Activated T-cell treated with anti-CD3 and anti-CD28 coated beads, Interleukin-2, amount 50 U/mL, for 4 hours (primary cell): ENCODE results near the gene FAM131C. TPM values are rescaled to one million over a fixed set of nuclear protein-coding genes. Genes with fewer than 3 reads are reported as not detected.

Source experiments
- ATAC-seq, 2 donors: fragments of 200-7000 bp; cut with Tn5 transposase; one replicate each; pipeline ENCODE4 v1.10.0; 2021
- DNase-seq: peaks from one replicate; pipeline ENCODE4 v3.0.0-alpha.2; 2020
- H3K27me3 Mint-ChIP-seq: one replicate; pipeline ENCODE4 v1.8.0; 2021; ENCODE audit warnings: low read depth, mixed read lengths
- H3K36me3 Mint-ChIP-seq: one replicate; pipeline ENCODE4 v1.8.0; 2022; ENCODE audit warnings: mixed read lengths; ENCODE audit not compliant: insufficient read depth
- H3K4me1 Mint-ChIP-seq: one replicate; pipeline ENCODE4 v1.8.0; 2021; ENCODE audit warnings: low read depth, mixed read lengths
- H3K4me3 Mint-ChIP-seq: one replicate; pipeline ENCODE4 v1.8.0; 2021; ENCODE audit warnings: mild to moderate bottlenecking, moderate library complexity, mixed read lengths
- H3K9me3 Mint-ChIP-seq: one replicate; pipeline ENCODE4 v1.8.0; 2021; ENCODE audit warnings: mixed read lengths
- total RNA-seq, 3 donors: library from RNA; stranded (reverse); gene quantifications; one replicate each; pipeline ENCODE4 v1.2.1, GENCODE V29; 2021

The FAM131C gene, protein sequence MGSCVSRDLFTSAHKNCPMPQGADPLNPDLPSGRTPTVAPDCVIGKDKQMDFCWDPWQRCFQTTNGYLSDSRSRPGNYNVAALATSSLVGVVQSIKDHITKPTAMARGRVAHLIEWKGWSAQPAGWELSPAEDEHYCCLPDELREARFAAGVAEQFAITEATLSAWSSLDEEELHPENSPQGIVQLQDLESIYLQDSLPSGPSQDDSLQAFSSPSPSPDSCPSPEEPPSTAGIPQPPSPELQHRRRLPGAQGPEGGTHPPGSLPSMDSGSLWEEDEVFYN
- total RNA-seq, result under 1 TPM in 2 of 3 donors, not detected in 1; 0.20 to 0.24 TPM

DNA sequence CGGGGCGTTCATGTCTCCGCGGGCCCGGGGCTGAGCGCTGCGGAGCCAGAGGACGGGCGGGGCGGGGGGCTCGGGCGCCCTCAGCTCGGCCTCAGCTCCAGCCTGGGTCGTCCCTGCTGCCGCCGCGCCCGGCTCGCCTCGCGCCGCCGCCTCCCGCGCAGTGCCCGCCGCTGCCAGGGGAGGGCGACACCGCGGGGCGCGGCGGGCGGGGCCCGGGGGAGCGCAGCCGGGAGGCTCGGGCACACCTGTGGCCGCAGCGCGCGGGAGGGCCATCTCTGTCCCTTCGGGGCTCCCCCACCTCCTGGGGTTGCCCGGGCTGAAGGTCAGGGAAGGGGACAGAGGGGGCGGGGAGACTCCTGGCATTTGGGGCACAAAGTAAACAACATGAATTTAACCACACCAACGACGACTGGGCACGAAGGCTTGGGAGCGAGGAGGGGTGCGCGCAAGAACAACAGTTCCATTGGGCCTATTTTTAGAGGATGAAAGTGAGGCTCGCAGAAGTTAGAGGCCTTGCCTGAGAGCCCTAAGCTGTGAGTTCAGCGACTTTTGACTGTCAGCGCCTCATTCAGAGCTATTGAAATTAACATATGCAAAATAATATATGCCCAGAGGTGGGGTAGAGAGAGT, at the start of gene FAM131C:
Gene FAM131C (minus strand): TSS at position 162 of the 630 bp plus-strand sequence. CDS start 209 bp downstream, outside the sequence.
- DNase-seq (peak; percentile 16), ATAC-seq (peak; percentile 92 to 93)
- H3K36me3 Mint-ChIP-seq, result no peaks in the 10 kb centered on the region
- H3K4me3 Mint-ChIP-seq, result peak within 1 kb of the TSS; percentile 76
- no peaks in the 10 kb centered on the region for H3K9me3 Mint-ChIP-seq
- H3K27me3 Mint-ChIP-seq, result peaks cover 12% of the 10 kb centered on the region
- H3K4me1 Mint-ChIP-seq, result peaks cover 15% of the 10 kb centered on the region

DNA sequence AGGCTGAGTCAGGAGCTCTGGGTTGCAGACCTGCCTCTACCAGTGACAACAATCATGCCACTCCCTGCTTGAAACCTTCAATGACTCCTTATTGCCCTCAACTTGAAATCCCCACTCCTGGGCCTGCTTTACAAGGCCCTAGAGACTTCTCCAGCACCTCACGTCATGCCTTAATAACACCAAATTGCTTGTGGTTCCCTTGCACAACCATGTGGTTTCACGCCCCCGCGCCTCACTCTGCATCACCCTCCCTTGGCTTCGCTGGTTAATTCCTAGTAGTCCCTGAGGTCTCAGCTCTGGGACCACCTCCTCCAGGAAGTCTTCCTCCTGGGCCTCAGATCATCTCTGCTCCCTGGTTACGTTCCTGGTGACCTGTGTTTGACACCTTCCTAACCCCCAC, 49.5 kb upstream of the FAM131C start:
- Mint-ChIP-seq H3K36me3 (no peaks in the 10 kb centered on the region), H3K27me3 (no peaks in the 10 kb centered on the region), H3K9me3 (no peaks in the 10 kb centered on the region), H3K4me3 (no peak overlapping the region), H3K4me1 (peaks cover 11% of the 10 kb centered on the region)
- ATAC-seq (peak; percentile 53 to 82), DNase-seq (peak; percentile 27)

DNA sequence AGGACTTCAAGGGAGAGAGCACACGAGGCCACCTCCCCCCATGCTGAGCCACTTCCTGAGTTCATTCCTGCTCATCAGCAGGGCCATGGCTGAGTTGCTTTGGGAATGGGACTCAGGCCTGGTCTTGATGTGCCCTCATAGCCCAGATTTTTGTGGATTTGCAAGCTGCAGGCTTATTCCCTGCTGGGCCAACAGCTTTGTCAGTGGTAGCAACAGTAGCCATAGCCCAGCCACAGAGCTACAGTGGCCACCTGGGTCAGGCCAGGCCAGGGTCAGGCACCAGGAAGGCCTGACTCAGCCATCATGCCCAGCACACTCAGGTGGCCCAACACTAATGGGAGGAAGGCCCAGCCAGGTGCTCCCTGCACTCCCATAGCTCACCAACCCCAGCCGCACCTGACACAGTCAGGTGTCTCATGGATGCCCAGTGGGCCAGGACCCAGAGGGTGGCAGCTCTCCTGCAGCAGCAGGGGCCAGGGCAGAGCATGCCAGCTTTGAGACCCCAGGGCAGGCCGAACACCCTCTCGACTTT, 49.0 kb upstream of the FAM131C start:
- H3K4me1 Mint-ChIP-seq, result peaks cover 12% of the 10 kb centered on the region
- no peaks in the 10 kb centered on the region for H3K27me3 Mint-ChIP-seq
- H3K4me3 Mint-ChIP-seq, result no peak overlapping the region
- no peaks in the 10 kb centered on the region for H3K36me3 Mint-ChIP-seq
- DNase-seq (no peak), ATAC-seq (no peak)
- H3K9me3 Mint-ChIP-seq, result no peaks in the 10 kb centered on the region

DNA sequence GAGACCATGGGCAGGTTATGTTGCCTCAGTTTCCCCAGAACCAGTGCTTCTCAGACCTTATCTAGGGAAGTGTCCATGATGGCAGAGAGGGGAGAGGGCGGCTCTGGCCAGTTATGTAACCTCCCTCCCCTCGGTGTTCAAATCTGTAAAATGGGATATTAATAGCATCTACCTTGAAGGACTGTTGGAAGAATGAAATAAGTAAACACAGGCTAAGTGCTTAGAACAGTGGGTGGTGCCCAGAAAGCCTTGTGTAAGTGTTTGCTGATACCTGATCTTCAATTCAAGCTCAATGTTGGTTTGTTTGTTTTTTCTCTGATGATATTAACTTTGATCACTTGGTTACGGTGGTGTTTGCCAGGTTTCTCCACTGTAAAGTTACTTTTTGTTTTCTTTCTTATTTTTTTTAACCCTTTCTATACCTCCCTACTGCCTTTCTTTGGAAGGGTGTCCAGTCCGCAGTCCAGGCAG, 47.5 kb upstream of the FAM131C start:
- Mint-ChIP-seq H3K36me3 (no peaks in the 10 kb centered on the region), H3K27me3 (peaks cover 3% of the 10 kb centered on the region), H3K4me1 (peaks cover 13% of the 10 kb centered on the region), H3K4me3 (no peak overlapping the region), H3K9me3 (no peaks in the 10 kb centered on the region)
- ATAC-seq (no peak), DNase-seq (no peak)

DNA sequence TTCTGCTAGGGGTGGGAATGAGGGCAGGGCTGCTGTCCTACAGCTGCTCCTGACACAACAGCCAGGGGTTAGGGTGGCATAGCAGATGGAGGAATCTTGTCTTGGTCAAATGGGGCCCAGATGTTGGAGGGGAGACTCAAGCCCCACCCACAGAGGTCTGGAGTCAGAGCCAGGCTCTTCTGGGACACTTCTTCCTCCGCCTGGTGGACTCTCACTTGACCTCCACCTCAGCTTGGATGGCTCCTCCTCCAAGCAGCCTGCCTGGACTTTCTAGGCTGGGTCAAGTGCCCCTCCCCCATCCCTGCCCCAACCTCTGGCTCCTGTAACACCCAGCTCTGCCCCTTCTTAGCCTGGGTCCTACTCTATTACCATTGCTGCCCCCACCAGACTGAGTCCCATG, 47.0 kb upstream of the FAM131C start:
- H3K4me3 Mint-ChIP-seq, result no peak overlapping the region
- DNase-seq (no peak), ATAC-seq (no peak)
- H3K36me3 Mint-ChIP-seq, result no peaks in the 10 kb centered on the region
- H3K27me3 Mint-ChIP-seq, result peaks cover 3% of the 10 kb centered on the region
- H3K4me1 Mint-ChIP-seq, result peaks cover 13% of the 10 kb centered on the region
- H3K9me3 Mint-ChIP-seq, result no peaks in the 10 kb centered on the region

DNA sequence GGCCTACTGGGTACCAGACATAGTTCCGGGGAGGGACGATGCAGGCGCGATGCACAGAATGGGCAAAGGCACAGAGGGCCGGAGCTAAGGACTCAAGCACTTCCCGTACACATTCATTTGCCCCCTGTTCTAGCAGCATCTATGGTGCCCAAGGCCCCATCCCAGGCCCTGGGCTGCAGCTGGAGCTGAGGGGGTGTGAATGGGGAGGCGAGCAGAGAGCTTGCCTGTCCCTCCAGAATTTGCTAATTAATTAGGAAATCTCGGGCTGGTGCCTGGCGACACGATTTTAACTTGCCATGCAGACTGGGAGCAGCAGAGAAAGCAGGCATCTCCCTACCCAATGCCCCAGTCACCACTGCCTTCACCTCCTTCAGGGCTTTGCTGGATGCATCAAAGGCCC, 46.5 kb upstream of the FAM131C start:
- Mint-ChIP-seq H3K27me3 (peaks cover 3% of the 10 kb centered on the region), H3K4me1 (peaks cover 13% of the 10 kb centered on the region), H3K36me3 (no peaks in the 10 kb centered on the region), H3K9me3 (no peaks in the 10 kb centered on the region), H3K4me3 (no peak overlapping the region)
- DNase-seq, result no peak
- ATAC-seq, result no peak

DNA sequence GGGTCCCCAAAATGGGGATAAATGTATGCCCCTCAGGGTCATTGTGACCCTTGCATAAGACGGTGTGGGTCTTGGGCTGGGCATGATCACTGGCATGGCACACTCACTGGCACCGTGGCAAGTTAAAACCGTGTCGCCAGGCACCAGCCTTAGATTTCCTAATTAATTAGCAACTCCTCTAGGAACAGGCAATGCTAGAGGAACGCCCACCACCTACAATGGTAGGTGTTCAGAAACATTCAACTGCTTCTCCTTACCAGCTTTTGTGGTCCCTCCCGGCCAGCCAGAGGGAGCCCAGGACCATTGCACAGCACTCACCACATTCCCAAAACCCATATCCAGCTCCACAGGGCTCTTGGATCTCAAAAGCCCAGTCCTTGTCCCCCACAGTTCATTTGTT, 46.1 kb upstream of the FAM131C start:
- H3K4me1 Mint-ChIP-seq, result peaks cover 13% of the 10 kb centered on the region
- H3K4me3 Mint-ChIP-seq, result no peak overlapping the region
- no peaks in the 10 kb centered on the region for H3K9me3 Mint-ChIP-seq
- H3K27me3 Mint-ChIP-seq, result peaks cover 3% of the 10 kb centered on the region
- no peaks in the 10 kb centered on the region for H3K36me3 Mint-ChIP-seq
- DNase-seq (no peak), ATAC-seq (no peak)

DNA sequence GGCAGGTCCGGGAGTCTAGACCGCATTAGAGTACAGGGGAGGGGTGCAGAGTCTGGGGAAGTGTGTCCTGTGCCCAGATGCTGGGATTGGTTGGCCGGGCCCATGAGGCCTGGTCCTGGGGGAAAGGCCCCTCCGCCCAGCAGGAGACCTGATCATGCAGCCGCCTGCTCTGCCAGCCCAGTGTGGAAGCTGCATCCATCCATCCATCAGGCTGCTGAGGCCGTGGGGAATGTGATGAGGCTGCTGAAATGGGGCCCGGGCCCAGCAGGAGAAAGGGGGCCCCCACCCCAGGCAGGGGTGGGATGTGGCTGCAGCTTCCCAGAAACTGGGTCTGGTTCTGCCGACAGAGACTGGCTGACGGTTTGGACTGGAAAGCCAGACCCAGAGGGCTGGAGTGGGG, 45.3 kb upstream of the FAM131C start:
- no peak overlapping the region for H3K4me3 Mint-ChIP-seq
- peaks cover 12% of the 10 kb centered on the region for H3K4me1 Mint-ChIP-seq
- ATAC-seq (no peak), DNase-seq (no peak)
- no peaks in the 10 kb centered on the region for H3K9me3 Mint-ChIP-seq
- no peaks in the 10 kb centered on the region for H3K36me3 Mint-ChIP-seq
- peaks cover 3% of the 10 kb centered on the region for H3K27me3 Mint-ChIP-seq

DNA sequence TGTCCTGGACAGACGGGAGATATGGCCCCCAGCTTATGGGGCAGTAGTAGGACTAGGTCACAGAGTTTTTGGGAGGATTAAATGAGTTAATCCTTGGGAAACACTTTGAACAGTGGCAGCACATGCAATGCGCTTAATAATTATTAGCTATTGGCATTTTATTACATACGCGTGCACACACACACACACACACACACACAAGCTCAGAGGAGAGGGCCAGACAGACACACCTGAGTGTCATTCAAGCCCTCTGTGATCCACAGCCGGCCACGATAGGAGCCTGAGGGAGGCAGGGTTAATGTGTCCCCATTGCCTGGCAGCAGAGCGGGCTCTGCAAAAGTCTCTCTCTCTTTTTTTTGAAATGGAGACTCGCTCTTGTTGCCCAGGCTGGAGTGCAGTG, 44.5 kb upstream of the FAM131C start:
- DNase-seq (no peak), ATAC-seq (no peak)
- no peaks in the 10 kb centered on the region for H3K36me3 Mint-ChIP-seq

DNA sequence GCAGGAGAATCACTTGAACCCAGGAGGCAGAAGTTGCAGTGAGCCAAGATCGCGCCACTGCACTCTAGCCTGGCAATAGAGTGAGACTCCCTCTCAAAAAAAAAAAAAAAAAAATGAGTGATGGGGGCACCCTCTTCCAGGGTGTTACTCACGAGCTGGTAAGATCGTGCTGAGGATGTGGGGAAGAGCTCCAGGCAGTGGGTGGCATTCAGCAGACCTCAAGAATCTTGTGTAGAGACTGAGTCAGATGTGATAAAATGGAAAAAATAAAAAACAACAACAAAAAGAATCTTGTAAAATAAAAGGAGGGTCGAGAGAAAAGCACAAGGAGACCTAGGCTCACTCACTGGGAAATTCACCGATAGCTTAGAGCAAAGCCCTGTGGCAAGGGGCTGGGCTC, 43.9 kb upstream of the FAM131C start:
- no peaks in the 10 kb centered on the region for H3K36me3 Mint-ChIP-seq

More for the DNA sequence above, 44.5 kb upstream of the FAM131C start:
- H3K4me1 Mint-ChIP-seq, result peaks cover 6% of the 10 kb centered on the region
- H3K9me3 Mint-ChIP-seq, result no peaks in the 10 kb centered on the region
- H3K4me3 Mint-ChIP-seq, result no peak overlapping the region
- H3K27me3 Mint-ChIP-seq, result peaks cover 3% of the 10 kb centered on the region

DNA sequence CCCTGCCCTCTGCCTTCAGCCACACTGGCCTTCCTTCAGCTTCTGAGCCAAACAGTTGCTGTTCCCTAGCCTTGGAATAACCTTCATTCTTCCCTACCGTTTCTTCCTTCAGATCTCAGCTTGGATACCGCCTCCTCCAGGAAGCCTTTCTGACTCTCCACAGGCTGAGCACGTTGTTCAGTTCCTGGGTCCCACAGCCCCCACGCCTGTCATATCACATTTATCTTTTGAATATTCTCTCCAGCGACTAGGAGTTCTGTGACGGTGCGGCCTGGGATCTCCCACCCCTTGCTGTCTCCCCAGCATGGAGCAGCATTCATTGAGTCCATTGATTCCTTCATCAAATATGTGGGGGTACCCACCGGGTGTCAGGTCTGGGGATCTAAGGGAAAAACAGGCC, 43.2 kb upstream of the FAM131C start:
- H3K4me1 Mint-ChIP-seq, result peaks cover 2% of the 10 kb centered on the region
- no peak overlapping the region for H3K4me3 Mint-ChIP-seq
- no peak for DNase-seq
- ATAC-seq, result no peak
- no peaks in the 10 kb centered on the region for H3K36me3 Mint-ChIP-seq
- H3K27me3 Mint-ChIP-seq, result peaks cover 6% of the 10 kb centered on the region
- H3K9me3 Mint-ChIP-seq, result no peaks in the 10 kb centered on the region

More for the DNA sequence above, 43.9 kb upstream of the FAM131C start:
- Mint-ChIP-seq H3K4me1 (peaks cover 2% of the 10 kb centered on the region), H3K9me3 (no peaks in the 10 kb centered on the region), H3K27me3 (peaks cover 3% of the 10 kb centered on the region), H3K4me3 (no peak overlapping the region)
- ATAC-seq, result no peak
- DNase-seq, result no peak

DNA sequence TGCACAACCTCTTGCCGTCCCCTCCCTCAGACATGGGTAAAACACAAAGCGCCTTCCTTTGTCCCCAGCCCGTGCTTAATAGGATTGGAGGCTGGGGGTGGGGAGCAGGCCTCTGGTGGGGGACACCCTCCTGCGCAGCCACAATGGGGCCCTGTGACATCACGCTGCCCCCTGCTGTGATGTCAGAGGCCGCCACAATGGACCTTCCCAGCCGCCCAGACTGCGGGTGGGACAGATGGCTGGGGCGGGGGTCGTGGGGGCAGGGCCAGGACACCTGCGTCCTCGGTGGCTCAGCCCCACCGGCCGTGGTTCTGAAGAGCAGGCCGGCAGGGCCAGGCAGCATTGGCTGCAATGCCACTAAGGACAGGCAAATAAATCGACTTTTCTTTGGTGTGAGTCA, 42.6 kb upstream of the FAM131C start:
- DNase-seq (no peak), ATAC-seq (no peak)
- H3K27me3 Mint-ChIP-seq, result peaks cover 8% of the 10 kb centered on the region
- peaks cover 2% of the 10 kb centered on the region for H3K4me1 Mint-ChIP-seq
- no peaks in the 10 kb centered on the region for H3K9me3 Mint-ChIP-seq
- no peaks in the 10 kb centered on the region for H3K36me3 Mint-ChIP-seq
- H3K4me3 Mint-ChIP-seq, result no peak overlapping the region

DNA sequence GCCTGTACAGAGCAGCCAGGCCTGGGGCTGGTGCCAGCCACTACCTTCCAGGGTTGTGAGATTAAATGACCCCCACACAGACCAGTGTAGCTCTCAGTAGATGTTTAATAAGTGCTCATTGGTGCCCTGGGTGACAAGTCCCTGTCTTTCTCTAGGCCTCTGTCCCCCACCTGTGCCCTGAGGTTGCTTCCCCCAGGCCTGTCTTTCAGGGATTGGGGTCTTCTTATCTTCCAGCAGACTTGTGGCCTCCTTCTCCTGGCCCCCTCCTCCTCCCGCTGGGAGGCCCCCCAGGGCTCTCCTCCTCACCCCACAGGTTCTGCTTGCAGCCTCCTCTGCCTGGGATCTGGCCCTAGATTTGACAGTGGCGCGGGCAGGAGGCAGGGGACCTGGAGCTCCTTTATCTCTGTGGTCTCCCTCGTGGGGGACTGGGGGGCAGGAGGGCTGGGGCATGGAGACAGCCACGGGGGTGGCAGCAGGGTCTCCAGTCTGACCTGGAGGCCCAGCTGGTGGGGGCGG, 42.1 kb upstream of the FAM131C start:
- Mint-ChIP-seq H3K36me3 (no peaks in the 10 kb centered on the region), H3K4me3 (no peak overlapping the region), H3K27me3 (peaks cover 9% of the 10 kb centered on the region), H3K4me1 (peaks cover 2% of the 10 kb centered on the region), H3K9me3 (no peaks in the 10 kb centered on the region)
- no peak for DNase-seq
- ATAC-seq, result no peak

DNA sequence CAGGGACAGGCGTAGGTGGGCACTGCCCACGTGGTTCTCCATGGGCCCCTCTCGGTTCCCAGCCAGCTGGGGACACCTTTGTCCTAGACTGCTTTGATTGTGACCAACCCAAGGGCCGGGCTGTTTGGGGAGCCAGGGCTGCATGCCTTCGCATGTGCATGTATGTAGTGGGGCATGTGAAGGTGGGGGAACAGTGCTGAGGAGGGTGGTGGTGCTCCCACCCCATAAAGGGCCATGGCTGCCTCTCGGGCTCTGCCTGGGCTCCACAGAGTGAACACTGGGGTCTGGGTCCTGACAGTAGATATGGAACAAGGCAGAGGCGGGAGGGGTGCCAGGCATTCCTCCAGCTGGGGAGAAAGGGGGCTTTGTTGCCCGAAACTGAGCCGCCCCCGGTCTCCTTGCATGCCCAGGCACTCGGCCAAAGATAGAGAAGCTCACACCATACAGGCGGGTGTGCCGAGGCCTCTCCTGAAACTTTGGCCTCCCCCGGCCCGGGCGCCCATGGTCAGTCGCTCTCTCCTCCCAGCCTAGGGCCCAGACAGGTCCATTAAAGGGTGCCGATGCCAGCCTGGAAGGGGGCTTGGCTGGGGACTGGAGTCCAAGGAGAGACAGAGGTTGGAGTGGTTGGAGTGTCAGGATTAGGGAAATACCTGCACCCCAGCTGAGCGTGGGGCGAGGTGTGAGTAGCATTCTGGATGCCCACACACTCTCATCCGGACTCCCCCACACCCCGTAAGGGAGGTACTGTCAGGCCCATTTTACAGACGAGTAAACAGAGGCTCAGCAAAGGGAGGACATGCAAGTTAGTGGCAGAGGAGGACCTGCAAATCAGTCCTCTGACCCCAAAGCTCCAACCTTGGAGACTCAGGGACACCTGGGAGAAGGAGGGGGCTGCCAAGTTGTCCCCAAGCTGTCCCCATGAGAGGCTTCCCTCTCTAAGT, 41.3 kb upstream of the FAM131C start:
- Mint-ChIP-seq H3K4me3 (no peak overlapping the region), H3K4me1 (peaks cover 2% of the 10 kb centered on the region), H3K36me3 (no peaks in the 10 kb centered on the region), H3K27me3 (peaks cover 16% of the 10 kb centered on the region), H3K9me3 (no peaks in the 10 kb centered on the region)
- DNase-seq (no peak), ATAC-seq (no peak)
